Activated naive CD4-positive, alpha-beta T cell (primary cell): Measurements from ENCODE around the gene SLC30A10.
"Not testable (repeated sequence)": the region's sequence is repeated elsewhere in the genome, so short reads cannot be mapped to it uniquely, and the experiment has no call there.

ENCODE experiments used
- DNase-seq, 4 experiments: peaks; one replicate each; lab custom pipeline; 2025; lab: John Stamatoyannopoulos, UW

SLC30A10 gene

GRCh38 chr1:219927298-219927955 lies 930 bp downstream of the SLC30A10 start:
- no peak for DNase-seq

GRCh38 chr1:219926363-219926998 lies 1.9 kb downstream of the SLC30A10 start:
- DNase-seq, result no peak

DNA sequence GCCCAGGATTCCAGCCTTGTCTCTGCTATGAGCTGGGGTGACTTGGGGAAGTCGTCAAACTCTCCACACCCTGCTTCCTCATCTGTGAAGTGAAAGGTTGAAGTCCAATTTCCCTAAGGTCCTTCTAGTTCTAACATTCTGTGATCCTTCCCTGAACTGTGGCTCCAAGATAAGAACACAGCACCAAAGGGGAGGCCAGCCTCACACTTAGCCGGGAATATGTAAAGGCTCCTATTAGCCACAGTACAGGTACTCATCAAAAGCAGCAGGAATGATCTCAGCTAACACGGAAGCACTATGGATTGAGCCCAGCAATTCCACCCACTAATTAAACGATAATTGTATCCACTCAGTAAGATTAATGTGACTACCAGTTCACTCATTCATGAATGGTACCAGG lies 4.0 kb downstream of the SLC30A10 start:
- DNase-seq, result no peak

DNA sequence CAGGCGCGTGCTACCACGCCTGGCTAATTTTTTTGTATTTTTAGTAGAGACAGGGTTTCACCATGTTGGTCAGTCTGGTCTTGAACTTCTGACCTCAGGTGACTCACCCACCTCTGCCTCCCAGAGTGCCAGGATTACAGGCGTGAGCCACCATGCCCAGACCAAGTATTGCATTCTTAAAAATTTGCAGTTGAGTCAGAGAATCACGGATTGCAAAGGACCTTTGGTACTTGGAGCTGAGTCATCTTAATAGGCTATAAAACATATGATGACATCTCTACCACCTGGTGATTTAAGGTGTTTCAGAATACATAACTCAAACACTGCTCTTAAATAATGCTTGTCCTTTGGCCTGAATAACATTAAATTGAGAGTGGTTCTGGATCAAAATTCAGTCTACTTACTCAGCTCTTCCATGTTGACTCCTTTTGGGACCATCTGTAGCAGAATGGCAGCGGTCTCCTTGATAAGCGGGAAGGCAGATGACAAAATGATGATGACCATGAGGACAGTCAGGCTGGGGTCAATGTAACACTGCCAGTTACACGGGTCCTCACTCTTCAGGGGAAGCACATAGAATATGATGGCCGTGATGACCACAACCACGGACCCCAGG lies 10.4 kb downstream of the SLC30A10 start:
- no peak for DNase-seq

- no peak for DNase-seq
These were observed 11.1 kb downstream of the SLC30A10 start for GRCh38 chr1:219917281-219917680.

DNA sequence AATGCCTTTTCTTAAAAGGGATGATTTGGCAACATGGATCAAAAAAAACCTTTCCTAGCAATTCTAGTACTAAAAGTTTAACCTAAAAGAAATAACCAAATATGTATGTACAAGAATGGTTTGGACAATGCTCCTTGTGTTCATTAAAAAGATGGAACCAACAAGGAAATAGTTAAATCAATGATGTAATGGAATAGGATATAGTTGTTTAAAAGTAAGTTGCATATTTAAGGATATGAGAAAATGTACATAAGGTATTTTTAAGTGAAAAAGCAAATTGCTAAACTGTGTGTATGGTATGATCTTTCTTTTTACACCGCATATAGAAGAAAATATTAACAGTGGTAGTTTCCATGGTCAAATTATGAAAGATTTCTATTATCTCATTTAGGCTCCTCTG lies 12.1 kb downstream of the SLC30A10 start:
- DNase-seq, result no peak

GRCh38 chr1:219913005-219913770 lies 15.2 kb downstream of the SLC30A10 start:
- DNase-seq, result no peak

DNA sequence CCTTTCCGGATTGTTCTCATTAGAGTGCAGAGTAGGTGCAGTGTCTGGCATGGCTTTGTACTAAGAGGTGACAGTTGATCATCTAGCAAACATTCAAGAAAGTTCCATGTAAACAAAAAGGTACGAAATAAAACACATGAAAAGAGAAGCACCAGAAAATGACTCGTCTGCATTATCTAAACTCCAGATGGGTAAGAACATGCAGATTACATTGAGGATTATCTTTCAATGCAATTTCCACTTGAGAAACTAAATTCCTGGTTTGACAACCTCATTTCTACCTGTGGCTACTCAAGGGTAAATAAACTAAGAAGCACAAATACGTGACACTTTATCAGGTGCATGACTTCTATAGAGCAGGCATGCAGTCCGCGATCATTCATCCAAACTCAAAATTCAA lies 17.6 kb downstream of the SLC30A10 start:
- DNase-seq, result no peak

DNA sequence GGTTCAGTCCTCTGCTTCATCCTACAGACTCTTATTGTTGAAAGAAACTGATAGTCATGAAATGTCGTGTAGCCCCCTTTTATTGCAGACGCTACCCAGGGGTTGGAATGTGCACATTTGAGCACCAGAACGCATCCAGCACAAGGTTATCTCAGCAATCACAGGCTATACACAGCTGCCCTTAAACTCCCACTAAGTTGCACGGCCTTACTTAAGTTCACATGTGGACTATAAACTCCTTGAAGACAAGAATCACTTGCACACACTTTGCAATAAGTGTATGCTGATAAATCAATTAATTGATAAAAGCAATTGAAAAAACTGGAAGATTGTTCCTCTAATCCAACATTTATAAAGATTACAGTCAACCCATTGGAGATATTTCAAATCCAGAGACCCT lies 18.9 kb downstream of the SLC30A10 start:
- DNase-seq, result no peak

GRCh38 chr1:219908170-219908569 lies 20.2 kb downstream of the SLC30A10 start:
- no peak for DNase-seq

GRCh38 chr1:219907772-219908070 lies 20.6 kb downstream of the SLC30A10 start:
- no peak for DNase-seq

GRCh38 chr1:219906924-219907771 lies 21.2 kb downstream of the SLC30A10 start:
- no peak for DNase-seq

DNA sequence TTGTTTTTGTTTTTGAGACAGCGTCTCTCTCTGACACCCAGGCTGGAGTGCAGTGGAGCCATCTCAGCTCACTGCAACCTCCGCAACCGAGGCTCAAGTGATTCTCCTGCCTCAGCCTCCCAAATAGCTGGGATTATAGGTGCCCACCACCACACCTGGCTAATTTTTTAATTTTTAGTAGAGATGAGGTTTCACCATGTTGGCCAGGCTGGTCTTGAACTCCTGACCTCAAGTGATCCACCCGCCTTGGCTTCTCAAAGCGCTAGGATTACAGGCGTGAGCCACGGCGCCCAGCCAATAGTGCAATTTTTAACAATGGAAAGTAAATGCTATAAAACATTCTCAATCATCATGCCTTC lies 21.8 kb downstream of the SLC30A10 start:
- DNase-seq, result not testable (repeated sequence)

- DNase-seq, result no peak
These were observed 22.8 kb downstream of the SLC30A10 start for GRCh38 chr1:219905524-219905923.

DNA sequence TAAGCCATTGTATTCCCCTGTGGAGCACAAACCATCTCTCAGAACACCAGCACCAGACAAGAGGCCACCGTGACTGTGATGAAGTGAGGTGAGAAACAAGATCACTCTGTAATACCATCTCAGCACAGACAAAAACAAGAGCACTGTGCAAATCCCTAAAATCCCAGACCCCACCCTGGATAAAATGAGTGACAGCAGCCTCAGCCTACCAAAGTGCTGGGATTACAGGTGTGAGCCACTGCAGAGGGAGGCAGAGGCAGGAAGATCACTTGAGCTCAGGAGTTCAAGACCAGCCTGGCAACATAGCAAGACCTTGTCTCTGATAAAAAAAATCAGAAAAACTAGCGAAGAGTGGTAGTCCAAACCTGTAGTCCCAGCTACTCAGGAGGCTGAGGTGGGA lies 23.4 kb downstream of the SLC30A10 start:
- DNase-seq, result no peak

GRCh38 chr1:219903353-219903871 lies 24.9 kb downstream of the SLC30A10 start:
- DNase-seq, result no peak

- DNase-seq, result no peak
These were observed 25.4 kb downstream of the SLC30A10 start for GRCh38 chr1:219902951-219903350.

GRCh38 chr1:219900882-219901281 lies 27.5 kb downstream of the SLC30A10 start:
- no peak for DNase-seq

GRCh38 chr1:219900201-219900600 lies 28.2 kb downstream of the SLC30A10 start:
- DNase-seq, result no peak

DNA sequence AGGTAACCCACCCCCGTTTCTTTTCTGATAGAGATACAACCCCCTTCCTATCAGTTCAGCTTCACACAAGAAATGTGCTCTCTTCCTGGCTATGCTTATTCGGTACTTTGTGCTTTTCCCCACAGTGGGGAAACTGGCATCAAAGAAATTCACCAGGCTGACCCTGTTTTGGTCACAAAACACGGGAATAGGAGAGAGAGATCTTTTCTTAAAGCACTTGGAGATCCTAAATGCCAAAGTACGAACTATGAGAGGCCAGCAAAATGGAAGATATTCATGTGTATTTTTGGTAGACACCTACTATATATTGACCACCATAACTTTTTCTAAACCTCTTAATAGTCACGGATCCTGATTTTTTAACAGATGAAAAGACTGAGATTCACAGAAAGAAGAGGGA lies 30.0 kb downstream of the SLC30A10 start:
- DNase-seq, result no peak

GRCh38 chr1:219897914-219898313 lies 30.4 kb downstream of the SLC30A10 start:
- DNase-seq, result no peak

- DNase-seq, result not testable (repeated sequence)
These were observed 36.1 kb downstream of the SLC30A10 start for GRCh38 chr1:219892271-219892670.
